HG02943 (cell line): ENCODE data around the gene CYGB.
"Not testable (repeated sequence)": the region's sequence is repeated elsewhere in the genome, so short reads cannot be mapped to it uniquely, and the experiment has no call there.

Source experiments
- ATAC-seq: cut with Tn5 transposase; IDR thresholded peaks from one replicate; pipeline ENCODE4 v1.9.1; 2021; ENCODE audit warnings: mild to moderate bottlenecking, low read depth, moderate library complexity; ENCODE audit not compliant: unreplicated experiment

The CYGB gene

DNA sequence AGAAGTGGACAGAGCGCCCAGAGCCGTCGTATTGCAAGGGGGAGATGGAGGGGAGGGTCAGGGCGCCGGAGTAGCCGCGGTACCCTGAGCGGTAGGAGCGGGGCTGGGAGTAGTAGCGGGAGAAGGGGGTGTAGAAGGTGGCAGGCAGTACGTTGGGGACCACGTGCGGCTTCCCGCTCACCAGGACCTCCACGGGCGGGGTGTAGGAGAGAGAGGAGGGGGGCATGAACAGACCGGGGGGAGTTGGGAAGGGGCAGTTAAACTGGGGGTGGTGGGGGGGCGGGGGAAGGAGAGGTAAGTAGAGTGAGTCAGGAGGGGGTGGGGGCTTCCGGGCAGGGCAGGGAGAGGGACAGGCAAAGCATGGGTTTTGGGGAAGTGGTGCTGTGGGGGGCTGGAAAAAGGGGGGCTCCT lies 31.3 kb upstream of the CYGB start:
- no peak for ATAC-seq

DNA sequence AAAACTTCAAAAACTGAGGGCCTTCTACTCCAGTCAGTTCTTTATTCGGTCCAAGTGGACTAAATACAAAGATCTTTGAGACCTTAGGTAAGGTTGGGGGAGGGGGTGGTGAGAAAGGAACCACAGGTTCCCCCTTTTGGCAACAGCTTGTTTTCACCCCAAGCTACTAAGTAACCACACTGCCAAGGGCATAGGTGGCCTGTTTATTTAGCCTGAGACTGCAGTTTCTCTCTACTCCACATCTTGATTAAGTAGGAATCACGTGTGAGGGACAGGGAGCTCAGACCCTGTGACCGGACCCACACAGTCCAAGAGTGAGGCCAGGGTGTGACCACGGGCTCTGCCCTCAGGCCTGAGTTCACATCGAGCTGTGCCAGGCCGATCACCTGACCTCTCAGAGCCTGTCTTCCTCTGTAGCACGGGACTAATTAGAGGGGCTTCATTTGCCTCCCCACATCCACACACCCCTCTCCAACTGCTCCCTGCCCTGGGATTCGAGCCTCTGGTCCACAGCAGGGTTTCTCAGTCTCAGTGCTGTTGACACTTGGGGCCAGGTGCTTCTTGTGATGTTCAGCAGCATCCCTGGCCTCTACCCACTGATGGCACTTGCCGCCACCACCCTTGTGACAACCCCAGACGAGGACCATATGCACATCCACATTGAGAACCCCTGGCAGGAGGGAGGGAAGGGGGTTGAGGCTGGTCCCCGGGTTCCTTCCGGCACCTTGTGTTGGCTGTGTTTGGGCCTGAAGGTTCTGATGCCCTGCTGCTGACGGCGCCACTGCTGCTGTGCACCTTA lies 30.3 kb upstream of the CYGB start:
- no peak for ATAC-seq

DNA sequence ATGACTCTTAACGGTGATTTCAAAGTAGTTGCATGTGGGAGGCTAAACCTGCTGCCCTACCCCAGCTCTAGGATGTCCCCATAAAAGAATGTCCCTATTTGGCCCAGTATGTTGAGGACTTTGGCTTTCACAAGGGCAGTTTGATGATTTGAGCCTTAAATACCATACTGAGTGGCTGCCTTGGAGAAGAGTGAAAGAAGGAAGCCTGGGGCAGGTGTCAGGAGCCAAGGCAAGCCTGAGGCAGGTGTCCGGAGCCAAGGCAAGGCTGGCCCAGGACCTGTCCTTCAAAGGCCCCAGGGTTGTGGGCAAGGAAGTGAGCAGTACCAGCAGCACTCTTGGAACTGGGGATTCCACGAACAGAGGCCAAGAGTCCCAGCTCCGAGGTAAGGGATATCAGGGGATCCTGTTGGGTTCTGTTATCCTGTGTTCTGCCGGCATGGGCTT lies 29.5 kb upstream of the CYGB start:
- no peak for ATAC-seq

DNA sequence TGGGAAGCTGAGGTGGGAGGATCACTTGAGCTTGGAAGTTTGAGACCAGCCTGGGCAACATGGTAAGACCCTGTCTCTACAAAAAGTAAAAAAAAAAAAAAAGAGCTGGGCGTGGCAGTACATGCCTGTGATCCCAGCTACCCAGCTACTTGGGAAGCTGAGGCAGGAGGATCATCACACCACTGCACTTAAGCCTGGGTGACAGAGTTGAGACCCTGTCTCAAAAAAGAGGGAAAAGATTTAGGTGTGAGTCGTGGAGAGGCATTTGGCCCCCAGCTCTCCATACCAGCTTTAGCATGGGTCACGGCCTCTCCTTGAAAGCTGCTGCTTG lies 29.1 kb upstream of the CYGB start:
- ATAC-seq, result no peak

DNA sequence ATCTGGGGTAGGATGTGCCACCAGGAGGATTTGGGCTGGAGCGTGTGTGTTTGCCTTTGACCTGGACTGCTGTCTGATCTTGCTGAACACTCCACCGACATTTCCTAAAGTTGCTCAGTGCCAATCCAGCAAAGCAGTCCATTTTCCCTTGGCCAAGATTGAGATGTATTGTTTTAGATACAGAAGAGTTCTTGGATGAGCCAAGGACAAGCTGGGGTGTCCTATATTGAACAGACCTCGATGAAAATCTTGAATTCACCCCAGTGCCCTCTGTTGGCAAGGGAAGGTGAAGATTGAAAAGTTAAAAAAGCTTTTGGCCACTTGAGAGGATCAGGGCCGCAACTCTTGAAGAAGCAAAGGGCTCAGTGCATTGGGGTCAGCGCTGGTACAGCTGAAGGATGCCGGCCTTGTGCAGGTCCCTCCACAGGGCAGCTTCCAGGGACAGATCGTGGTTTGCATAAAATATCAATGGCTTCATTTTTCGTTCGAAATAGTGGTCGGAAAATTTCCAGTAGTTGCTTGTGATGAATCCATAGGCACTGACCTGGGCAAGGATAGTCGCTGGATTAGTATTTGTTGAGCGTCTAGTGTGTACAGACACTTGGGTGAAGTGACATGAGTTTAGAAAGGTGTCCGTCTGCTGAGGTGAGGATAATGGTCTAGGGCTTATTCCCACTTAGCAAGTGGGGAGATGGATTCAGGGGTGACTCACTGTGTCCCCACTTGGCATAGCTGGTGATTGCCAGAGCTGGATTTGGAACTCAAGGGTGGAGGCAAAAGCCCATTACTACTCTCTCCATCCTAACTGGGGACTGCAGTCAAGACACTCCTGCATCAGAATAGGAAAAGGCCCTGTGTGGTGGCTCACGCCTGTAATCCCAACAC lies 28.5 kb upstream of the CYGB start:
- no peak for ATAC-seq

DNA sequence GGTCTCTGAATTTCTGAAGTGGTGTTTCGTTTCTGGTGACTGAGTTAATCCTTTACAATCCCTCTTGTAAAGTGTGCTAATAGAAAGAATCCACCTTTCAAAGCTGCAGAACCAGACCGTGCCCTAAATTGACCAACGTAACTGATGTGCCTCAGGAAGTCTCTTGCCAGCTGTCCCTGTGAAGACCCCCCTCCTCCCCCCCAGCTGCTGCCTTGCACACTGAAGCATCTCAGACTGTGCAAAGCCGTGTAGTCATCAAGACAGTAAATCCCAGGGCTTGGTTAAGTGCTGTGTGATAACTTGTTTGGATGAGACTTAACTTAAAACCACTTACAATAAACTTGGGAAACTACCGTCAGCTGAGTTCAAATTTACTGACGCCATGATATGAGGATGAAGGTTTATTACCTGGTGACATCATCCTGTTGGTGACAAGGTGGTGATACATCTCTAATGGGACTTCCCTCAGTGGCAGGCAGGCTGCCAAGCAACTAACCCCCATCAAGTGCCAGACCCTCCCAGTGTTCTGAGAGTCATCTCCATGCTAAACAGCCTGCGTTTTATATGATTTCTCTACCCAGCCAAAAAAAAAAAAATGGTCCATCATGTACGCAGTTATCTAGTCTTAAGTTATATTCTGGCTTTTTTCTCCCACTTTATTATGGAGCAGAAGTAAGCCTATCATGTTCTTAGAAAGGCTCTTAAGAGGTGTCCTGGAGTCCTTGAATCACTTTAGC lies 27.6 kb upstream of the CYGB start:
- ATAC-seq, result not testable (repeated sequence)

DNA sequence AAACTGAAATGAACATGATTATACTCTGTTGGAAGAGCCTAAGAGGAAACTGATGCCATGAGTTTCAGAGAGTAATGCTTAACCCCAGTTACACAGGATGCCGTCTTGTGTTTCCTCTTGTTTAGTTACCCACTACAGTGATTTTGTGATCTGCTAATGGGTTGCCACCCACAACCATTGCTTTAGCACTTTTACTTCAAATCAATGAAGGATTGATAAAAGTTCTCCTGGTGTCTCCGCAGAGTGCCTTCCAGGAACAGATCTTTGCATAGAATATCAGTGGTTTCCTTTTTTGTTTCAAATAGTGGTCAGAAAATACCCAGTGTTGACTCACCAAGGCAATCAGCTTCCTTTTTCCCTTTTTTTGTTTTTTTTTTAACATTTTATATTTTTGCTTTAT lies 25.9 kb upstream of the CYGB start:
- not testable (repeated sequence) for ATAC-seq

DNA sequence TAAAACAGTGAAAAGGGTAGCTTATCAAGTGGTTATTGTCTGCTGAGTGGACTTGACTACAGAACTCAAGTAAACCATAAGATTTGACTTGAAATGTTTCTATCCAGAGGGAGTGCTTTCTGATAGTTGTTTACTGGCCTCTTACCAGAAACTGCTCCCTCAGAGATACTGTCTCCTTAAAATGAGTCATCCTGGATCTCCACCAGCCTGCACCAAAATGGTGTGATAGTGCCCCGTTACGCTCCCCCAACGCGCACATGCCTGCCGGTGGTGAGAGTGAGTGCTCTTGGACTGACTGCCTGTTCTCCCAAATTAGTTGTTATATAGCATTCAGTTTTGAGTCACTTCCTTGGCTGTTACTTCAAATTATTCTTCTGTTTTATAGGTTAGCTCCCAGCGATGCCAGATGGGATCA lies 25.2 kb upstream of the CYGB start:
- no peak for ATAC-seq

DNA sequence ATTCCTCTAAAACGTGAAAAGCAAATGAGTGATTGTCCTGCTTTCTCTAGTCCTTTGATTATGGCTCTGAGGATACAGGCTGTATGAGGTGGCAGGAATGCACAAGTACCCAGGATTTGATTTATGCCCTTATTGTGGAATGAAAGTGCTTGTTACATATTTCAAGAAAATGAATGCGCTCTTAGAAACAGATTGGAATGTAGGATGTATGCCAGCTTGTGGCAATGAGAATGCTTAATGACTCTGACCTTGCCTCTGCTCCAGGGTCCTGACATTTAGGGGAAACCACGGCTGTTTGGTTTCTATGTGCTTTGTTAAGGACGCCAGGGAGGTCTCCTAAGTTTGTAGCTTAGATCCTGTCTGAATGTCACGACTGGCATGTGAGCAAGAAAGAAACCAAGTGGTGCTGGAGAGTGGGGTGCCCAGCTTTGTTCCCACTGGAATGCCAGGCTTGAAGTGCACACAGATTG lies 24.3 kb upstream of the CYGB start:
- ATAC-seq, result no peak

DNA sequence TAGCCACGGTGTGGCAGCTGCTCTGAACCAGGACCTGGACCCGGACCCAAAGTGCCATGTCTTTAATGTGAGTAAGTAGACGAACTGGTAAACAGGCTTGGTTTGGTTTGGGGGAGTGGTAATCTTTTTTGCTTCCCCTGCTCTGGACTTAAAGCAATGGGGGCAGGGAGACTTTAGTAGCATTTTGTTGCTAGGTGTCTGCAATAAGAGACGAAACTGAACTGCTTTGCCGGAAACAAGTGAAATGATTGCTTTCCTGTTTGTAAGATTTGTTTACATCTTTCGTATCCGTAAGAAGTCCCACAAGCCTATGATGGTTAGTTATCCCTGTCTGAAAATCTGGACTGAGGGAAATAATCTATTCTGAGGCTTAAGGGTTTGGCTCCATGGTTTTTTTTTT lies 23.8 kb upstream of the CYGB start:
- ATAC-seq, result no peak

DNA sequence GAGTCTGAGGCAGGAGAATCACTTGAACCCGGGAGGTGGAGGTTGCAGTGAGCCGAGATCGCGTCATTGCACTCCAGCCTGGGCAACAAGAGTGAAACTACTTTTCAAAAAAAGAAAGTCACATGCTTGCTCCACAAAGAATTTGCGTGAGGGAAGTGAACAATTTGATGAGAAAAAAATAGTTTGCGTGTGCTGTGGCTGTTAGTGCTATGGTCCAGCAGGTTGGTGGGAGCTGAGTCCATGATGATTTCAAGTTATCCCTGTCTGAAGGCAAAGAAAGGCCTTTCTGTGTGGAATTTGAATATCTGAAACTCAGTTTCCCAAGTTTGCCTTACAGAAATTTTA lies 23.3 kb upstream of the CYGB start:
- ATAC-seq, result no peak

DNA sequence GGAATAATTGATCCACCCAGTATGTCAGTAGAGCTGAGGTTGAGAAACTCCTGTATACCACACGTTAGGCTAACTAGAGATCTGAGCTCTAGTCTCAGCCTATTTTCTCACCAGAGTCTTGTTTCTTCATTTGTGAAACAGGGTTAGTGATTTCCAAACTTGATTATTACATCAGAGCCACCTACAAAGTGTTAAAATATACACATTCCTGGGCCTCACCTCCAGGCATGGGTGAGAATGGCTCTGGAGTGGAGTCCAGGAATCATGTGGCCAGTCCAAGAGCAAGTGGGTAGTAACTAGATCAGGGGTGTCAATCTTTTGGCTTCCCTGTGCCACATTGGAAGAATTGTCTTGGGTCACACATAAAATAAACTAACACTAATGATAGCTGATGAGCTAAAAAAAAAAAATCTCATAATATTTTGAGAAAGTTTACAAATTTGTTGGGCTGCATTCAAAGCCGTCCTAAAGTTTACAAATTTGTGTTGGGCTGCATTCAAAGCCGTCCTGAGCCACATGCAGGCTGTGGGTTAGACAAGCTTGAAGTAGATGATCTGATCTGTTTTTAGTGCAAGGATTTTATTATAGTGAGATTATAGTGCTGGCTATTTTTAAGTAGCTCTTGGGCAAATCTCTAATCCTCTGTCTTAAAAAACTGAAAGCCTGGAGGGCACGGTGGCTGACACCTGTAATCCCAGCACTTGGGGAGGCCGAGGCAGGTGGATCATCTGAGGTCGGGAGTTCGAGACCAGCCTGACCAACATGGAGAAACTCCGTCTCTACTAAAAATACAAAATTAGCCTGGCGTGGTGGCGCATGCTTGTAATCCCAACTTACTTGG lies 22.7 kb upstream of the CYGB start:
- no peak for ATAC-seq

DNA sequence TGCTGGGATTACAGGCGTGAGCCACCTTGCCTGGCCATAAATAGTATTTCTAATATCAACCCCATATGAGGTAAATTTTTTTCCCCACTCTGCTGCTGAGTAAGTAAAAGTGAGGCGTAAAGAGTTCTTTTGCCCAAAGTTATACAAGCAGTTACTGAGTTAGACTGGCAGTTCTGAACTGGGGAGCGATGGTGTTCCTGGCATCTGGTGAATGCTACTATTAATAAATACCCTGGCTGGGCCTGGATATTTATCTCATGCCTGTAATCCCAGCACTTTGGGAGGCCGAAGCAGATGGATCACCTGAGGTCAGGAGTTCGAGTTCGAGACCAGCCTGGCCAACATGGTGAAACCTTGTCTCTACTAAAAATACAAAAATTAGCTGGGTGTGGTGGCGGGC lies 22.0 kb upstream of the CYGB start:
- ATAC-seq, result not testable (repeated sequence)

DNA sequence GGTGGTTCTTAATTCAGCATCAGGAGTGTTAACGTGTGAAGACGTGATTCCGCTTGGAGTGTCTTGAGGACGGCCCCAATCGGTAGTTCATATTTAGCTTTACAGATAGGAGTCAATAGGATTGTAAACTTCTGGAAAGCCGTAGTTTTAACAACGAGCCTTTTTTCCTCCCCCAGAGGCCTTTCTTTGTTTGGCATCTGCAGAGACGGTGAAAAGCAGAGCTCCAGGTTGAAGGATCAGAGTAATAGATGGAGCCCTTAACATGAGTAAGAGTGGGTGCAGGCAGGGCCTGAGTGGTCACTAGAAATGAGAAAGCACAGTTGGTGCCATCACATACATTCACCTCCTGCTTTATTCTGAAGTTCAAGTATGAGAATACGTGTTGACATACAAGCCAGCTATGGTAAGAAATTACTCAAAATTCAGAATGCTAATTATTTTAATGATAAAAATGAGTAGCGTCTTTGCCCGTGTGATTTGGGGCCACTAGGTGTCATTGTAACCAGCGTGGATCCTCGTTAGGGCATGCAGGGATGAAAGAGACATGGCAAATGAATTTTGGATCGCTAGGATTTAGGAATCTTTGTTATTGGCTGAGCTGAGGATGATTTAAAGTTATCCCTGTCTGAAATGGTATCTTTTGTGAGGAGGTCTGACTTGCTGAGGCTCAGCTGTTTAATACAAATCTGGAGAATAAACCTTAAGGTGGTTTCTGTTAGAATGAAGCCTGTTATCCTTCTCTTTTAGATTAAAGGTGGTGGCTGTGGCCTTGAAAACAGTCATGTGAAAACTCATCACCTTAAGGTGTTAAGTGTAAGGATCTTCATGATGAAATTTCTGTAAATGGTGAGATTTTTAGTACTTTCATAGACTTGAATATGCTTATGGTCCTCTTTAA lies 20.9 kb upstream of the CYGB start:
- ATAC-seq, result no peak

DNA sequence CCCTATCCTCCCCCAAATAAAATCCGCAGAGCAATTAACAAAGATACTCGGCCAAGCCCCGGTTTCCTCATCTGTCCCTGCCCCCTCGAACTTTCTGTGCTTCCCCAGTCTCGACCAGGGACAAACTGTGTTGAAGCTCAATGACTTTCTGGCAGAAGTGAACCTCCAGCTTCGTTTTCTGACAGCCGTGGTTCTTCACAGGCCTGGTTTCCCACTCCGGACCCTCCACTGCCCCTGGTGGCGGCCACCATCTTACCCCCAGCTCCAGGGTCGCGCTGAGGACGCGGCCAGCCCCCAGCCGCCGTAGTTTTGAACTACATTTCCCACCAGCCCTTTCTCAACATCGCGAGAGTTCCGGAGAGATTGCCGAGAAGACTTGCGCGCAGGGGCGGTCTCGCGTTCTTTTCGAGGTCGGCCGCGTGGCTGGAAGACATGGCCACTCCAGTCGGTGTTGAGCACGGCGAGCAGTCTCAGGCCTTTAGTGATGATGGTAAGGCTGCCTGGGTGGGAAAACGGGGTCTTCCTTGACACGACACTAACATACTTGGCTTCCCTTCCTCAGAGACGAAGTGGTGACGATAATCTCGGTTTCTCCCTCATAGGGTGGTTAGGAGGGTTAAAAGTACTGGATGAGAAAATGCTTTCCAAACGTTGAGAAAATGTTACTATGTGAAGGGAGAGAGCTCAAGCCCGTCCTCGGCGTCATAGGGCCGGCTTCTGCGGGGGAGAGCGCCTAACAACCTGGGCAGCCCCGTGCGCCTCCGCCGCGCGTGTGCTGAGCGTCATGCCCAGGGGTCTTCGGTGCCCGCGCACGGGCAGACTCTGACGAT lies 20.1 kb upstream of the CYGB start:
- ATAC-seq, result peak; percentile 87

DNA sequence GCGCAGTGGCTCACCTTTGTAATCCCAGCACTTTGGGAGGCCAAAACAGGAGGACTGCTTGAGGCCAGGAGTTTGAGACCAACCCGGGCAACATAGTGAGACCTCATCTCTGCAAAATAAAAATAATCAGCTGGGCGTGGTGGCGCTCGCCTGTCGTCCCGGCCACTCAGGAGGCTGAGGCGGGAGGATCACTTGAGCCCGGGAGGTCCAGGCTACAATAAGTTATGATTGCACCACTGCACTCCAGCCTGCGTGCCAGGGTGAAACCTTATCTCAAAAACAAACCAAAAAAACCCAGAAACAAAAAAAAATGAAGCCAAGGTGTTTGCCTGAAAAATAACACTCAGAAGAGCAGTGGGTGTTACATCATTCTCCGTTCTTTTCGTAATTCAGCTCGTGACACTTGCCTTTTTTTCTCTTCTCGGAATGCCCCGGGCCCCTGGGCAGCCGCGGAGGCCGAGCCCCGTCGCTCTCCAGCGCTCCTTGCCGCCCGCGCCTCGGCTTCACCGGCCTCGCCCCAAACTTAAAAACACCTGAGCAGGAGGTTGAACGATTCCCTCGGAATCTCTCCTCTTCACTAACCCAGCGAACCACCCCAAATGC lies 19.4 kb upstream of the CYGB start:
- ATAC-seq, result no peak

DNA sequence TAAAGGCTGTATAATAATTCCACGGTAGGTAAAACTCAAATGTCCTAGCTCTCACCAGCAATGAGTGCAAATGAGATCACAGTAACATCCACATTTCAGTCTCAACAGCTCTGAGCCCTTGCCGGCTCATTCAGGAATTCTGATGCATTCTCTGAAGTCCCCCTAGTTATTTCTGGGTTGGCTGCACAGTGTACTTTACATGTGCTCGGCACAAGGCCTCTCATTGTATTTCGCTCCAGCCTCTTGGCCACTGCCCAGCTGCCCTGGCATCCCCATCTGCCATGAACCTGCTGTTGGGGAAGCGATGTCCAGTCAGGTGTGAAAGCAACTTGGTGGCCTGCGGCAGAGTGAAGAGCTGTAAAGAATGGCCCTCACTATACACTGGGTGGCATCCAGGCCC lies 16.6 kb upstream of the CYGB start:
- no peak for ATAC-seq
